ENCODE measurements around the gene GPRC5B. TPM values are rescaled to one million over a fixed set of nuclear protein-coding genes. Genes with fewer than 3 reads are reported as not detected.

GPRC5B gene
- total RNA-seq, 1 donor from 2014 or later: 15.4 TPM

- Histone ChIP-seq H3K27ac (no peak overlapping the region), H3K4me3 (peak overlapping the region; percentile 14), H3K4me1 (peaks cover 9% of the 10 kb centered on the region), H3K27me3 (ENCODE audit: low read depth) (peaks cover 18% of the 10 kb centered on the region), H3K36me3 (no peaks in the 10 kb centered on the region), H3K9me3 (no peaks in the 10 kb centered on the region)
- TF ChIP-seq, protein P1, sequence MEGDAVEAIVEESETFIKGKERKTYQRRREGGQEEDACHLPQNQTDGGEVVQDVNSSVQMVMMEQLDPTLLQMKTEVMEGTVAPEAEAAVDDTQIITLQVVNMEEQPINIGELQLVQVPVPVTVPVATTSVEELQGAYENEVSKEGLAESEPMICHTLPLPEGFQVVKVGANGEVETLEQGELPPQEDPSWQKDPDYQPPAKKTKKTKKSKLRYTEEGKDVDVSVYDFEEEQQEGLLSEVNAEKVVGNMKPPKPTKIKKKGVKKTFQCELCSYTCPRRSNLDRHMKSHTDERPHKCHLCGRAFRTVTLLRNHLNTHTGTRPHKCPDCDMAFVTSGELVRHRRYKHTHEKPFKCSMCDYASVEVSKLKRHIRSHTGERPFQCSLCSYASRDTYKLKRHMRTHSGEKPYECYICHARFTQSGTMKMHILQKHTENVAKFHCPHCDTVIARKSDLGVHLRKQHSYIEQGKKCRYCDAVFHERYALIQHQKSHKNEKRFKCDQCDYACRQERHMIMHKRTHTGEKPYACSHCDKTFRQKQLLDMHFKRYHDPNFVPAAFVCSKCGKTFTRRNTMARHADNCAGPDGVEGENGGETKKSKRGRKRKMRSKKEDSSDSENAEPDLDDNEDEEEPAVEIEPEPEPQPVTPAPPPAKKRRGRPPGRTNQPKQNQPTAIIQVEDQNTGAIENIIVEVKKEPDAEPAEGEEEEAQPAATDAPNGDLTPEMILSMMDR (IDR thresholded peaks at IDR 0.05): peak; percentile 97
- ATAC-seq (peak; percentile 89 to 90), DNase-seq (peak; percentile 61)
- intact Hi-C loops (cut with DNase I): no loop called here
Observed at GRCh38 chr16:19907161-19907992, 22.7 kb upstream of the GPRC5B start.

DNA sequence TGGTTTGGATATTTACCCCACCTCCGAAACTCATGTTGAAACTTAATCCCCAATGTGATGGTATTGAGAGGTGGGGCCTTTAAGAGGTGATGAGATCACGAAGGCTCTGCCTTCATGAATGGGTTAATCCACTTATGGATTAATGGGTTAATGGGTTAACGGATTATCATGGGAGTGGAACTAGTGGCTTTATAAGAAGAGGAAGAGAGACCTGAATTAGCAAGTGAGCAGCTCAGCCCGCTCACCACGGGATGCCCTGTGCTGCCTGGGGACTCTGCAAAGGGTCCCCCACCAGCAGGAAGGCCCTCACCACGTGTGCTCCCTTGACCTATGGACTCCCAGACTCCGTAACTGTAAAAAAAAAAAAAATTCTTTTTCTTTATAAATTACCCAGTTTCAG lies 16.5 kb upstream of the GPRC5B start:
- H3K36me3 ChIP-seq: no peaks in the 10 kb centered on the region
- H3K4me1 ChIP-seq: no peaks in the 10 kb centered on the region
- ATAC-seq: no peak
- H3K27ac ChIP-seq: no peak overlapping the region
- peaks cover 4% of the 10 kb centered on the region for H3K27me3 ChIP-seq (ENCODE audit: low read depth)
- DNase-seq: no peak
- TF ChIP-seq, protein P1 (IDR thresholded peaks at IDR 0.05): no peak
- intact Hi-C loops (cut with DNase I): no loop called here
- no peaks in the 10 kb centered on the region for H3K9me3 ChIP-seq
- no peak overlapping the region for H3K4me3 ChIP-seq

DNA sequence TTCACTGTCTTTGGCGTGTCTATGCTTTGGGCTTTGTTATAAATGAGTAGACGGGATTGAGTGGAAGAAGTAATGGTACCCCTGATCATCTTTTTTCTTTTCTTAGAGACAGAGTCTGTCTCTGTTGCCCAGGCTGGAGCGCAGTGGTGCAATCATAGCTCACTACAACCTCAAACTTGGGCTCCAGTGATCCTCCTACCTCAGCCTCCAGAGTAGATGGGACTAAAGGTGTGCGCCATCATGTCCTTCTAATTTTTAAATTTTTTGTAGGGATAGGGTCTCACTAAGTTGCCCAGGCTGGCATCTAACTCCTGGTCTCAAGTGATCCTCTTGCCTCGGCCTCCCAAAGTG lies 14.9 kb upstream of the GPRC5B start:
- Histone ChIP-seq H3K36me3 (no peaks in the 10 kb centered on the region), H3K4me1 (no peaks in the 10 kb centered on the region), H3K9me3 (no peaks in the 10 kb centered on the region), H3K27ac (no peak overlapping the region), H3K4me3 (no peak overlapping the region), H3K27me3 (ENCODE audit: low read depth) (peaks cover 4% of the 10 kb centered on the region)
- intact Hi-C loops (cut with DNase I): no loop called here
- TF ChIP-seq, protein P1 (IDR thresholded peaks at IDR 0.05): no peak
- DNase-seq (no peak), ATAC-seq (no peak)

- peaks cover 4% of the 10 kb centered on the region for H3K27me3 ChIP-seq (ENCODE audit: low read depth)
- ATAC-seq: peak; percentile 38 to 54
- no peak for DNase-seq
- no peak overlapping the region for H3K4me3 ChIP-seq
- TF ChIP-seq, protein P1 (IDR thresholded peaks at IDR 0.05): peak; percentile 78
- intact Hi-C loops (cut with DNase I): no loop called here
- H3K9me3 ChIP-seq: no peaks in the 10 kb centered on the region
- no peaks in the 10 kb centered on the region for H3K4me1 ChIP-seq
- no peak overlapping the region for H3K27ac ChIP-seq
- no peaks in the 10 kb centered on the region for H3K36me3 ChIP-seq
Observed at GRCh38 chr16:19898924-19899604, 14.4 kb upstream of the GPRC5B start.

- H3K36me3 ChIP-seq: no peaks in the 10 kb centered on the region
- H3K27ac ChIP-seq: no peak overlapping the region
- H3K4me3 ChIP-seq: no peak overlapping the region
- no peaks in the 10 kb centered on the region for H3K4me1 ChIP-seq
- intact Hi-C loops (cut with DNase I): no loop called here
- DNase-seq: no peak
- peaks cover 4% of the 10 kb centered on the region for H3K27me3 ChIP-seq (ENCODE audit: low read depth)
- H3K9me3 ChIP-seq: no peaks in the 10 kb centered on the region
- ATAC-seq: no peak
- TF ChIP-seq, protein P1 (IDR thresholded peaks at IDR 0.05): no peak
Observed at GRCh38 chr16:19898166-19898565, 13.5 kb upstream of the GPRC5B start.

Data from lower lobe of right lung (tissue), 2 donors.